A549 (cell line): ENCODE results near the gene LTK. TPM values are rescaled to one million over a fixed set of nuclear protein-coding genes. Genes with fewer than 3 reads are reported as not detected.

ENCODE experiments used
- ATAC-seq, 2 experiments: fragments of 200-7000 bp in 1 of 2; fragments of >200 bp in 1 of 2; cut with Nextera tagmentation in 1 of 2; cut with Tn5 transposase in 1 of 2; 3 replicates each; pipeline versions ENCODE4 v1.8.0 to v1.9.1; 2018 to 2020; ENCODE audit warnings: mild to moderate bottlenecking in 1 of 2, moderate library complexity in 1 of 2
- CTCF ChIA-PET: fragments of 300-600 bp; sonication (Branson Sonifier 250); formaldehyde crosslinking; extraction: SDS; loops from one replicate; lab custom pipeline; 2021; ENCODE audit warnings: antibody characterized with exemption, inconsistent platforms; lab: Yijun Ruan, JAX
- POLR2A ChIA-PET: fragments of 350-600 bp; formaldehyde crosslinking; extraction: SDS; loops from one replicate; lab custom pipeline; 2021; ENCODE audit warnings: antibody characterized with exemption, inconsistent platforms; lab: Yijun Ruan, JAX
- DNase-seq, 2 experiments: peaks; one replicate each; pipeline versions ENCODE4 v3.0.0 to v3.0.0-alpha.2; 2011 to 2016; ENCODE audit warnings: low read depth in 1 of 2, low spot score in 1 of 2
- FAIRE-seq: peaks from 2 replicates; lab custom pipeline; 2011; peaks lifted over from hg19 to GRCh38; lab: Jason Lieb, UNC
- H3K27ac ChIP-seq, 2 experiments: fragments of >200 bp; sonication (Bioruptor Twin); formaldehyde crosslinking; 3 replicates each; pipeline ENCODE4 v1.5.1; 2016 to 2017
- H3K4me1 ChIP-seq: fragments of >200 bp; sonication (Bioruptor Twin); formaldehyde crosslinking; 3 replicates; pipeline ENCODE4 v1.6.1; 2016
- H3K4me2 ChIP-seq: fragments of >200 bp; sonication (Bioruptor Twin); formaldehyde crosslinking; 3 replicates; pipeline ENCODE4 v1.6.1; 2016
- H3K4me3 ChIP-seq: fragments of >200 bp; sonication (Bioruptor Twin); formaldehyde crosslinking; 3 replicates; pipeline ENCODE4 v1.5.1; 2016
- H3K9me3 ChIP-seq: fragments of >200 bp; sonication (Bioruptor Twin); formaldehyde crosslinking; 3 replicates; pipeline ENCODE4 v1.6.1; 2016
- BCL3 ChIP-seq: fragments of >200 bp; sonication (Bioruptor Twin); formaldehyde crosslinking; IDR thresholded peaks from 3 replicates; pipeline ENCODE4 v1.6.1; 2016
- CEBPB ChIP-seq, 2 experiments: fragments of >200 bp in 1 of 2; sonication (Bioruptor Twin) in 1 of 2; formaldehyde crosslinking in 1 of 2; IDR thresholded peaks; 2 replicates each; pipeline ENCODE4 v1.6.1; 2012 to 2016
- CHD2 ChIP-seq: fragments of 150-350 bp; IDR thresholded peaks from 2 replicates; pipeline ENCODE4 v1.6.1; 2014; ENCODE audit warnings: low read length; ENCODE audit not compliant: partially characterized antibody
- FOXS1 ChIP-seq: fragments of 250-450 bp; sonication (Bioruptor Pico); IDR thresholded peaks from 2 replicates; pipeline ENCODE4 v1.5.0; 2020; ENCODE audit warnings: mild to moderate bottlenecking, moderate library complexity
- HEYL ChIP-seq: fragments of 250-450 bp; sonication (Bioruptor Pico); IDR thresholded peaks from 2 replicates; pipeline ENCODE4 v1.8.0; 2021; ENCODE audit warnings: mild to moderate bottlenecking, moderate library complexity
- JUN ChIP-seq, 2 experiments: fragments of >200 bp; sonication (Bioruptor Twin); formaldehyde crosslinking; IDR thresholded peaks; 2 replicates in 1 of 2; 3 replicates in 1 of 2; pipeline ENCODE4 v1.6.1; 2016 to 2017
- JUNB ChIP-seq: fragments of >200 bp; sonication (Bioruptor Twin); formaldehyde crosslinking; IDR thresholded peaks from 2 replicates; pipeline ENCODE4 v1.6.1; 2016
- KDM1A ChIP-seq: fragments of 200-600 bp; sonication (generic); IDR thresholded peaks from 2 replicates; pipeline ENCODE4 v1.6.1; 2016; ENCODE audit warnings: low read depth, mild to moderate bottlenecking
- MAX ChIP-seq: IDR thresholded peaks from 2 replicates; pipeline ENCODE4 v1.6.1; 2012
- NPAS2 ChIP-seq: fragments of 250-450 bp; sonication (Bioruptor Pico); IDR thresholded peaks from 2 replicates; pipeline ENCODE4 v1.8.0; 2022; ENCODE audit warnings: mild to moderate bottlenecking, moderate library complexity, borderline replicate concordance
- PHF8 ChIP-seq: fragments of 200-600 bp; sonication (generic); IDR thresholded peaks from 2 replicates; pipeline ENCODE4 v1.6.1; 2016; ENCODE audit warnings: low read depth, mild to moderate bottlenecking, antibody characterized with exemption, moderate library complexity, borderline replicate concordance
- RAD21 ChIP-seq, 2 experiments: fragments of >200 bp in 1 of 2; sonication (Bioruptor Twin) in 1 of 2; formaldehyde crosslinking in 1 of 2; IDR thresholded peaks in 1 of 2; conservative IDR thresholded peaks in 1 of 2; 2 replicates in 1 of 2; 3 replicates in 1 of 2; pipeline ENCODE4 v1.6.1; 2012 to 2018; ENCODE audit warnings: inconsistent platforms in 1 of 2
- RARB ChIP-seq: fragments of 250-450 bp; sonication (Bioruptor Pico); IDR thresholded peaks from 2 replicates; pipeline ENCODE4 v1.8.0; 2021; ENCODE audit warnings: mild to moderate bottlenecking, moderate library complexity
- SMC3 ChIP-seq: fragments of >200 bp; sonication (Bioruptor Twin); formaldehyde crosslinking; IDR thresholded peaks from 3 replicates; pipeline ENCODE4 v1.6.1; 2018; ENCODE audit warnings: inconsistent platforms
- SREBF2 ChIP-seq: fragments of 450-650 bp; IDR thresholded peaks from 2 replicates; pipeline ENCODE4 v1.6.1; 2014; ENCODE audit warnings: mild to moderate bottlenecking, moderate library complexity
- TFCP2L1 ChIP-seq: fragments of 250-450 bp; sonication (Bioruptor Pico); IDR thresholded peaks from 2 replicates; pipeline ENCODE4 v1.5.0; 2021; ENCODE audit warnings: mild to moderate bottlenecking
- ZC3H11A ChIP-seq: fragments of 450-650 bp; IDR thresholded peaks from 2 replicates; pipeline ENCODE4 v1.6.1; 2014; ENCODE audit warnings: antibody characterized with exemption, mild to moderate bottlenecking
- ZSCAN20 ChIP-seq: fragments of 250-450 bp; sonication (Bioruptor Pico); IDR thresholded peaks from 2 replicates; pipeline ENCODE4 v1.8.0; 2022; ENCODE audit warnings: mild to moderate bottlenecking, moderate library complexity
- WGBS: methylation state at CpG from one replicate; pipeline ENCODE4 v1.1.6; 2017; ENCODE audit errors: missing lambda C conversion rate; 5-methylcytosine and 5-hydroxymethylcytosine counted together
- polyA plus RNA-seq, 4 experiments: library from polyadenylated mRNA; depleted of rRNA in 3 of 4; stranded (reverse); fragments of >200 nt; fragmentation: RNase III in 1 of 4; extraction: RNeasy Plus Mini Kit Qiagen cat#74134 plus additional on column Dnase treatment in 1 of 4; gene quantifications; 2 replicates in 3 of 4; 3 replicates in 1 of 4; pipeline ENCODE4 v1.2.3, GENCODE V29; 2011 to 2017
- TF ChIP-seq, protein P1 (sequence below): fragments of 250-450 bp; sonication (Bioruptor Pico); IDR thresholded peaks from 2 replicates; pipeline ENCODE4 v1.5.0; 2020; ENCODE audit warnings: low read depth, mild to moderate bottlenecking, moderate library complexity
- TF ChIP-seq, protein P2 (sequence below): fragments of 200-600 bp; sonication (generic); IDR thresholded peaks from 2 replicates; pipeline ENCODE4 v1.6.1; 2016; ENCODE audit warnings: antibody characterized with exemption, mild to moderate bottlenecking, moderate library complexity

The LTK gene
- polyA plus RNA-seq, 2 of the 4 experiments (the other 2 are of a cell fraction): 0.10 to 0.17 TPM

GRCh38 chr15:41520636-41521035 lies 7.0 kb upstream of the LTK start:
- DNase-seq: no peak
- FAIRE-seq: no peak
- CTCF ChIA-PET: no interaction called here
- Histone ChIP-seq H3K4me3 (no peak overlapping the region), H3K4me1 (no peaks in the 10 kb centered on the region), H3K9me3 (no peaks in the 10 kb centered on the region), H3K27ac (no peak overlapping the region), H3K4me2 (no peak overlapping the region)
- no peak for ATAC-seq
- TF ChIP-seq MAX: no peak
- TF ChIP-seq KDM1A: no peak
- TF ChIP-seq TFCP2L1 (CRISPR knock-in tag): no peak
- no peak for TF ChIP-seq ZC3H11A
- TF ChIP-seq HEYL (CRISPR knock-in tag): no peak
- TF ChIP-seq JUN (IDR thresholded peaks at IDR 0.05): no peak
- no peak for TF ChIP-seq JUNB
- no peak for TF ChIP-seq NPAS2 (CRISPR knock-in tag)
- TF ChIP-seq FOXS1 (CRISPR knock-in tag): no peak
- TF ChIP-seq CEBPB (IDR thresholded peaks at IDR 0.05): no peak
- no peak for TF ChIP-seq BCL3
- TF ChIP-seq SMC3: no peak
- POLR2A ChIA-PET: interaction anchor here (1.7 kb wide), 1 partner anchor 24 kb away, joined by 9 read pairs; the partner anchor contains the start of gene RPAP1
- 92% methylated on average over 16 of the region's 17 CpGs for WGBS

GRCh38 chr15:41517895-41518449 lies 4.3 kb upstream of the LTK start:
- H3K4me2 ChIP-seq: no peak overlapping the region
- 91% methylated on average over 8 of the region's 8 CpGs for WGBS
- H3K4me3 ChIP-seq: no peak overlapping the region
- H3K27ac ChIP-seq: no peak overlapping the region
- ChIA-PET POLR2A (no interaction called here), CTCF (interaction anchor here (1.2 kb wide), 1 partner anchor 52 kb away, joined by 3 read pairs; no protein-coding TSS in a partner anchor)
- FAIRE-seq: no peak
- H3K4me1 ChIP-seq: no peaks in the 10 kb centered on the region
- no peak for DNase-seq
- H3K9me3 ChIP-seq: no peaks in the 10 kb centered on the region
- TF ChIP-seq NPAS2 (CRISPR knock-in tag) (no peak), ZSCAN20 (CRISPR knock-in tag) (no peak), PHF8 (no peak), RARB (no peak), CHD2 (no peak), SMC3 (no peak), RAD21 (conservative IDR thresholded peaks at IDR 0.05 in 1 of 2, IDR thresholded peaks at IDR 0.05 in 1 of 2) (no peak), SREBF2 (no peak)
- TF ChIP-seq, protein P1, sequence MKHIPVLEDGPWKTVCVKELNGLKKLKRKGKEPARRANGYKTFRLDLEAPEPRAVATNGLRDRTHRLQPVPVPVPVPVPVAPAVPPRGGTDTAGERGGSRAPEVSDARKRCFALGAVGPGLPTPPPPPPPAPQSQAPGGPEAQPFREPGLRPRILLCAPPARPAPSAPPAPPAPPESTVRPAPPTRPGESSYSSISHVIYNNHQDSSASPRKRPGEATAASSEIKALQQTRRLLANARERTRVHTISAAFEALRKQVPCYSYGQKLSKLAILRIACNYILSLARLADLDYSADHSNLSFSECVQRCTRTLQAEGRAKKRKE (CRISPR knock-in tag): no peak
- TF ChIP-seq, protein P2, sequence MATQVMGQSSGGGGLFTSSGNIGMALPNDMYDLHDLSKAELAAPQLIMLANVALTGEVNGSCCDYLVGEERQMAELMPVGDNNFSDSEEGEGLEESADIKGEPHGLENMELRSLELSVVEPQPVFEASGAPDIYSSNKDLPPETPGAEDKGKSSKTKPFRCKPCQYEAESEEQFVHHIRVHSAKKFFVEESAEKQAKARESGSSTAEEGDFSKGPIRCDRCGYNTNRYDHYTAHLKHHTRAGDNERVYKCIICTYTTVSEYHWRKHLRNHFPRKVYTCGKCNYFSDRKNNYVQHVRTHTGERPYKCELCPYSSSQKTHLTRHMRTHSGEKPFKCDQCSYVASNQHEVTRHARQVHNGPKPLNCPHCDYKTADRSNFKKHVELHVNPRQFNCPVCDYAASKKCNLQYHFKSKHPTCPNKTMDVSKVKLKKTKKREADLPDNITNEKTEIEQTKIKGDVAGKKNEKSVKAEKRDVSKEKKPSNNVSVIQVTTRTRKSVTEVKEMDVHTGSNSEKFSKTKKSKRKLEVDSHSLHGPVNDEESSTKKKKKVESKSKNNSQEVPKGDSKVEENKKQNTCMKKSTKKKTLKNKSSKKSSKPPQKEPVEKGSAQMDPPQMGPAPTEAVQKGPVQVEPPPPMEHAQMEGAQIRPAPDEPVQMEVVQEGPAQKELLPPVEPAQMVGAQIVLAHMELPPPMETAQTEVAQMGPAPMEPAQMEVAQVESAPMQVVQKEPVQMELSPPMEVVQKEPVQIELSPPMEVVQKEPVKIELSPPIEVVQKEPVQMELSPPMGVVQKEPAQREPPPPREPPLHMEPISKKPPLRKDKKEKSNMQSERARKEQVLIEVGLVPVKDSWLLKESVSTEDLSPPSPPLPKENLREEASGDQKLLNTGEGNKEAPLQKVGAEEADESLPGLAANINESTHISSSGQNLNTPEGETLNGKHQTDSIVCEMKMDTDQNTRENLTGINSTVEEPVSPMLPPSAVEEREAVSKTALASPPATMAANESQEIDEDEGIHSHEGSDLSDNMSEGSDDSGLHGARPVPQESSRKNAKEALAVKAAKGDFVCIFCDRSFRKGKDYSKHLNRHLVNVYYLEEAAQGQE: no peak
- TF ChIP-seq, all 56 proteins: peak for 0
- ATAC-seq: no peak
